ENCODE results near the gene ELP2. TPM values are rescaled to one million over a fixed set of nuclear protein-coding genes. Genes with fewer than 3 reads are reported as not detected.

The ELP2 gene
- total RNA-seq, 1 experiment from 2014 or later, result 167 TPM

GRCh38 chr18:36127836-36128529, 1.7 kb upstream of the ELP2 start:
- peaks cover 5% of the 10 kb centered on the region; the same call in 1 of the 2 replicates for H3K36me3 ChIP-seq (ENCODE audit: insufficient read depth, low read length)
- no peak for DNase-seq
- peak overlapping the region; percentile 89 for H3K4me3 ChIP-seq (ENCODE audit: low read length)
- H3K4me2 ChIP-seq (ENCODE audit: low read depth, low read length, poor library complexity, severe bottlenecking), result peak overlapping the region; percentile 85
- H3K27me3 ChIP-seq (ENCODE audit: low read length), result no peaks in the 10 kb centered on the region
- H3K9ac ChIP-seq (ENCODE audit: low read length), result peak overlapping the region; percentile 95
- no peak overlapping the region for H2AFZ ChIP-seq (ENCODE audit: low read length)
- peaks cover 35% of the 10 kb centered on the region for H3K4me1 ChIP-seq (ENCODE audit: low read length)
- H3K79me2 ChIP-seq (ENCODE audit: low read length), result peaks cover 80% of the 10 kb centered on the region
- H4K20me1 ChIP-seq (ENCODE audit: insufficient read depth, low read depth, low read length), result peaks cover 6% of the 10 kb centered on the region; the same call in 1 of the 2 replicates
- H3K9me3 ChIP-seq (ENCODE audit: low read length), result no peaks in the 10 kb centered on the region
- H3K9me2 ChIP-seq (replicated peaks; ENCODE audit: insufficient read depth, low read length), result no peaks in the 10 kb centered on the region
- H3K27ac ChIP-seq (ENCODE audit: low read length), result peak overlapping the region; percentile 46; the same call in 1 of the 2 replicates

DNA sequence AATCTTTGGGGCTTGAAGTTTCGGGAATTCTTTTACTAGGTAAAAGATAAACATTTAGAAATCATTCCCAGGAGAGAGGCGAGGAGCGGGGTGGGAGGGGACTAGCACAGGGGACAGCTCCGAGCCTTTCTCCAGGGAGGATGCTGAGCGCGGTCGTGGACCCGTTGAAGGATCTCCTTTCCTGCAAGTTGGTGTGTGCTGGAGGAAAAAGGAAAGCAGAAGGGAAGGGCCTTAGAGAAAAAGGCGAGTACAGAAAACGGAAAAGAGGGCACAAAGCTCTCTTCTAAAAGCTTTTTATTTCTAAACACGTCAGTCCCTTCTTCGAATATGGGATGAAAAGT, 1.2 kb upstream of the ELP2 start:
- Histone ChIP-seq H3K4me1 (ENCODE audit: low read length) (peaks cover 37% of the 10 kb centered on the region), H3K9me2 (replicated peaks; ENCODE audit: insufficient read depth, low read length) (no peaks in the 10 kb centered on the region), H3K79me2 (ENCODE audit: low read length) (peaks cover 84% of the 10 kb centered on the region), H3K9me3 (ENCODE audit: low read length) (no peaks in the 10 kb centered on the region), H2AFZ (ENCODE audit: low read length) (no peak overlapping the region), H3K36me3 (ENCODE audit: insufficient read depth, low read length) (peaks cover 3% of the 10 kb centered on the region; the same call in 1 of the 2 replicates), H3K4me3 (ENCODE audit: low read length) (peak overlapping the region; percentile 89), H4K20me1 (ENCODE audit: insufficient read depth, low read depth, low read length) (peaks cover 6% of the 10 kb centered on the region; the same call in 1 of the 2 replicates), H3K9ac (ENCODE audit: low read length) (peak overlapping the region; percentile 95), H3K4me2 (ENCODE audit: low read depth, low read length, poor library complexity, severe bottlenecking) (peak overlapping the region; percentile 85), H3K27ac (ENCODE audit: low read length) (peak overlapping the region; percentile 46; the same call in 1 of the 2 replicates), H3K27me3 (ENCODE audit: low read length) (no peaks in the 10 kb centered on the region)
- no peak for DNase-seq

- Histone ChIP-seq H3K27ac (ENCODE audit: low read length) (peak overlapping the region; percentile 46; the same call in 1 of the 2 replicates), H3K79me2 (ENCODE audit: low read length) (peaks cover 83% of the 10 kb centered on the region), H3K36me3 (ENCODE audit: insufficient read depth, low read length) (peaks cover 3% of the 10 kb centered on the region; the same call in 1 of the 2 replicates), H3K9me2 (replicated peaks; ENCODE audit: insufficient read depth, low read length) (no peaks in the 10 kb centered on the region), H4K20me1 (ENCODE audit: insufficient read depth, low read depth, low read length) (peaks cover 6% of the 10 kb centered on the region; the same call in 1 of the 2 replicates), H3K27me3 (ENCODE audit: low read length) (no peaks in the 10 kb centered on the region), H2AFZ (ENCODE audit: low read length) (peak overlapping the region; percentile 96), H3K9ac (ENCODE audit: low read length) (peak overlapping the region; percentile 95), H3K4me1 (ENCODE audit: low read length) (peaks cover 37% of the 10 kb centered on the region), H3K9me3 (ENCODE audit: low read length) (no peaks in the 10 kb centered on the region), H3K4me2 (ENCODE audit: low read depth, low read length, poor library complexity, severe bottlenecking) (peak overlapping the region; percentile 85), H3K4me3 (ENCODE audit: low read length) (peak overlapping the region; percentile 89)
- DNase-seq, result no peak
Measured at GRCh38 chr18:36128907-36129299, 796 bp upstream of the ELP2 start.

DNA sequence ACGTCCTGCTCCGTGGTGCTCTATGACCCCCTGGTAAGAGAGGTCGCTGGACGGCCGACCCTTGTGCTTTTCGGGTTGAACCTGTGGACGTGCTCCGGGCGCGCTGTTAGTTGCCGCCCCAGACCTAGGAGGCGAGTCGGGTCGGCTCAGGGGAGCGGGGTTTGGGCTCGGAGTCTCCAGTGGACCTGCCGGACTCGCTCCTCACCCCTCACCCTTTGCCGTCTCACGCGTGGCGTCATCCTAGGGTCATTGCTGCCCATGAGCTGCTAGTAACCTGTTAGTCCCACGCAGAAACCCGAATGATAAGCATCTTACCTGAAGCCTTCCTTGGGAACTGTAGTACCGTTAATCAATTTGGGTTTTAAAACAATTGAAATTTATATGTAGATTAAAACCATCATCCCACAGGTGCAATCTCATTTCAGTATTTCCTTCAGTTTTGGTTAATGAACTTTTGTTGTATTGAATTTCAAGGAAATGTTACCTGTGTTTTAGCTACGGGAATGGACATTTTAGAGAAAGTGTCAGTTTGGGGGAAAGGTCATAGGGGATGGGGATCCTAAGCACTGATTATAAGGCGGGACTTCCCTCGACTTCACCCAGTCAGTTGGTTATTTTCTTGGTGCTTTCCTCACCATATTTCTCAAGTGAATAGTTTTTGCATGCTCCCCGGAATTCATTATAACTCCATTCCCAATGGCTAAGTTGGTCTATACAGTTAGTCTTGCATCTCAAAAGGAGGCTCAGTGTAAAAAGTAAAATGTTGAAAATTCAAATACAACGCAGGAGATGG, 536 bp downstream of the ELP2 start:
- H2AFZ ChIP-seq (ENCODE audit: low read length), result peak overlapping the region; percentile 58; the same call in 1 of the 2 replicates
- H3K36me3 ChIP-seq (ENCODE audit: insufficient read depth, low read length), result peaks cover 11% of the 10 kb centered on the region; the same call in 1 of the 2 replicates
- H3K27ac ChIP-seq (ENCODE audit: low read length), result peak overlapping the region; percentile 22; the same call in 1 of the 2 replicates
- H3K27me3 ChIP-seq (ENCODE audit: low read length), result no peaks in the 10 kb centered on the region
- no peaks in the 10 kb centered on the region for H3K9me2 ChIP-seq (replicated peaks; ENCODE audit: insufficient read depth, low read length)
- peaks cover 39% of the 10 kb centered on the region for H3K4me1 ChIP-seq (ENCODE audit: low read length)
- H3K4me2 ChIP-seq (ENCODE audit: low read depth, low read length, poor library complexity, severe bottlenecking), result peak overlapping the region; percentile 85
- peaks cover 6% of the 10 kb centered on the region for H4K20me1 ChIP-seq (ENCODE audit: insufficient read depth, low read depth, low read length)
- peak overlapping the region; percentile 95 for H3K9ac ChIP-seq (ENCODE audit: low read length)
- H3K79me2 ChIP-seq (ENCODE audit: low read length), result peaks cover 92% of the 10 kb centered on the region
- H3K9me3 ChIP-seq (ENCODE audit: low read length), result no peaks in the 10 kb centered on the region
- peak; percentile 58 for DNase-seq
- H3K4me3 ChIP-seq (ENCODE audit: low read length), result peak overlapping the region; percentile 89

DNA sequence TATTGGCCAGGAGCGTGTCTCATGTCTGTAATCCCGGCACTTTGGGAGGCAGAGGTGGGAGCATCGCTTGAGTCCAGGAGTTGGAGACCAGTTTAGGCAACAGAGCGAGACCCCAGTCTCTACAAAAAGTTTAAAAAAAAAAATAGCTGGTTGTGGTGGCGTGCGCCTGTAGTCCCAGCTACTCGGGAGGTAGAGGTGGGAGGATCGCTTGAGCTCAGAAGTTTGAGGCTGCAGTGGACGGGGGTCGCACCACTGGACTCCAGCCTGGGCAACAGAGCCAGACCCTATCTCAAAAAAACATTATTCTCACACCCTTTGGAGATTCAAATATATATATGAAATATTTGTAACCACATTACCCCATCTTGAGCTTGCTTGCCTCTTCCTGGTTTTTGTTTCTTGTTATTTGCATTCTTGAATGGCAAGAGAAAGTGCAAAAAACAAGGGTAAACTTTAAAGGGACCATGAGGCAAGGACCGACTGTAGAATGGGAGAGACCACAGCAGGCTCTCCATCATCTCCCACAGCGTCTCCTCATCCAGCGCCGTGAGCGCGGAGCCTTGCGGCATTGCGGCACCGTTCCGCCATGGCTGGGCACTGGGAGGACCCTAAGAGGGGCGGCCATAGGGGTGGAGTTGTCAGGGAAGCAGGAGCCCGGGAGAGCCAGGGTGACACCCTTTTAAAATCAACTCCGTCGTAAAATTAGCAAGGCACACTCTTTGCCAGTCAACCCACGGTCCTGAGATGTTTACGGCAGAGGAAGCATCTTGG, 1.4 kb downstream of the ELP2 start:
- DNase-seq, result no peak
- Histone ChIP-seq H4K20me1 (ENCODE audit: insufficient read depth, low read depth, low read length) (peaks cover 9% of the 10 kb centered on the region), H3K27me3 (ENCODE audit: low read length) (no peaks in the 10 kb centered on the region), H3K9me2 (replicated peaks; ENCODE audit: insufficient read depth, low read length) (no peaks in the 10 kb centered on the region), H3K79me2 (ENCODE audit: low read length) (peaks cover 92% of the 10 kb centered on the region), H3K4me3 (ENCODE audit: low read length) (peak overlapping the region; percentile 89), H2AFZ (ENCODE audit: low read length) (no peak overlapping the region), H3K9ac (ENCODE audit: low read length) (peak overlapping the region; percentile 95), H3K4me2 (ENCODE audit: low read depth, low read length, poor library complexity, severe bottlenecking) (peak overlapping the region; percentile 85), H3K36me3 (ENCODE audit: insufficient read depth, low read length) (peaks cover 12% of the 10 kb centered on the region; the same call in 1 of the 2 replicates), H3K4me1 (ENCODE audit: low read length) (peaks cover 42% of the 10 kb centered on the region), H3K27ac (ENCODE audit: low read length) (peak overlapping the region; percentile 17; the same call in 1 of the 2 replicates), H3K9me3 (ENCODE audit: low read length) (no peaks in the 10 kb centered on the region)

- H2AFZ ChIP-seq (ENCODE audit: low read length), result no peak overlapping the region
- H4K20me1 ChIP-seq (ENCODE audit: insufficient read depth, low read depth, low read length), result peaks cover 9% of the 10 kb centered on the region
- peaks cover 42% of the 10 kb centered on the region for H3K4me1 ChIP-seq (ENCODE audit: low read length)
- H3K27me3 ChIP-seq (ENCODE audit: low read length), result no peaks in the 10 kb centered on the region
- H3K79me2 ChIP-seq (ENCODE audit: low read length), result peaks cover 89% of the 10 kb centered on the region
- no peak overlapping the region for H3K27ac ChIP-seq (ENCODE audit: low read length)
- DNase-seq, result no peak
- H3K4me2 ChIP-seq (ENCODE audit: low read depth, low read length, poor library complexity, severe bottlenecking), result peak overlapping the region; percentile 85
- H3K9me2 ChIP-seq (replicated peaks; ENCODE audit: insufficient read depth, low read length), result no peaks in the 10 kb centered on the region
- no peak overlapping the region for H3K9ac ChIP-seq (ENCODE audit: low read length)
- H3K9me3 ChIP-seq (ENCODE audit: low read length), result no peaks in the 10 kb centered on the region
- H3K4me3 ChIP-seq (ENCODE audit: low read length), result peak overlapping the region; percentile 89; the same call in 1 of the 2 replicates
- peaks cover 19% of the 10 kb centered on the region; the same call in 1 of the 2 replicates for H3K36me3 ChIP-seq (ENCODE audit: insufficient read depth, low read length)
Measured at GRCh38 chr18:36131692-36132483, 2.2 kb downstream of the ELP2 start.

DNA sequence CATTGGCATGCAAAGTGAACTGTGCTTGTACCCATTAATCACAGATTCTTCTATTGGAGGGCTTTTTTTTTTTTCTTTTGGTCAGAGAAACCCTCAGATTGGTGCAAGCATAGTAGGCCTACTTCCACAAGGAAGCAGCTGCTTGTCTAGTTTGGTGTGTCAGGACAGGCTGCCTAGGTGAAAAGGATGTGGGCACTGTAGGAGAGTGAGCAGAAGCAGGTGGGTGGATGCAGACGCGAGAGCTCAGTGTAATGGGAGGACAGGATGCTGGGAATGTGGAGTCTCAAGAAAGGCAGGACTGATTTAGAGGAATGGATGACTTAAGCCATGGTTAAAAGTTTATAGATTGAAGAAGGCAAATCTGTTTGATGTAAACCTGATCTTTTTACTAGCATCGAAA, 3.1 kb downstream of the ELP2 start:
- Histone ChIP-seq H3K36me3 (ENCODE audit: insufficient read depth, low read length) (peaks cover 24% of the 10 kb centered on the region; the same call in 1 of the 2 replicates), H3K9me3 (ENCODE audit: low read length) (no peaks in the 10 kb centered on the region), H3K4me1 (ENCODE audit: low read length) (peaks cover 37% of the 10 kb centered on the region), H3K27me3 (ENCODE audit: low read length) (no peaks in the 10 kb centered on the region), H2AFZ (ENCODE audit: low read length) (no peak overlapping the region), H3K9ac (ENCODE audit: low read length) (no peak overlapping the region), H4K20me1 (ENCODE audit: insufficient read depth, low read depth, low read length) (peaks cover 9% of the 10 kb centered on the region), H3K9me2 (replicated peaks; ENCODE audit: insufficient read depth, low read length) (no peaks in the 10 kb centered on the region), H3K4me3 (ENCODE audit: low read length) (no peak overlapping the region), H3K27ac (ENCODE audit: low read length) (no peak overlapping the region), H3K4me2 (ENCODE audit: low read depth, low read length, poor library complexity, severe bottlenecking) (no peak overlapping the region), H3K79me2 (ENCODE audit: low read length) (peaks cover 85% of the 10 kb centered on the region)
- DNase-seq, result no peak

Measured in Karpas-422 (cell line).